Measurements from ENCODE around the gene NPR2.

NPR2 gene

GRCh38 chr9:35806101-35806500, 14.7 kb downstream of the NPR2 start:
- no peak for DNase-seq
- Histone ChIP-seq H3K27me3 (ENCODE audit: insufficient read depth, low read depth, severe bottlenecking) (no peaks in the 10 kb centered on the region), H3K4me3 (ENCODE audit: low read depth, low read length) (no peak overlapping the region), H3K27ac (no peak overlapping the region), H3K36me3 (peaks cover 76% of the 10 kb centered on the region), H3K9me3 (ENCODE audit: severe bottlenecking) (no peaks in the 10 kb centered on the region)
- no peak for TF ChIP-seq CTCF (IDR thresholded peaks at IDR 0.05; ENCODE audit: low read depth, low read length)

GRCh38 chr9:35808433-35808832, 17.0 kb downstream of the NPR2 start:
- no peak overlapping the region for H3K4me3 ChIP-seq (ENCODE audit: low read depth, low read length)
- no peaks in the 10 kb centered on the region for H3K9me3 ChIP-seq (ENCODE audit: severe bottlenecking)
- no peak overlapping the region for H3K27ac ChIP-seq
- no peak for DNase-seq
- no peaks in the 10 kb centered on the region for H3K27me3 ChIP-seq (ENCODE audit: insufficient read depth, low read depth, severe bottlenecking)
- peaks cover 55% of the 10 kb centered on the region for H3K36me3 ChIP-seq
- no peak for TF ChIP-seq CTCF (IDR thresholded peaks at IDR 0.05; ENCODE audit: low read depth, low read length)

GRCh38 chr9:35810122-35810521, 18.7 kb downstream of the NPR2 start:
- no peaks in the 10 kb centered on the region for H3K9me3 ChIP-seq (ENCODE audit: severe bottlenecking)
- peaks cover 51% of the 10 kb centered on the region for H3K36me3 ChIP-seq
- no peak for TF ChIP-seq CTCF (IDR thresholded peaks at IDR 0.05; ENCODE audit: low read depth, low read length)
- DNase-seq = no peak
- H3K4me3 ChIP-seq (ENCODE audit: low read depth, low read length) = no peak overlapping the region
- H3K27me3 ChIP-seq (ENCODE audit: insufficient read depth, low read depth, severe bottlenecking) = no peaks in the 10 kb centered on the region
- H3K27ac ChIP-seq = no peak overlapping the region

GRCh38 chr9:35811381-35812024, 20.1 kb downstream of the NPR2 start:
- TF ChIP-seq CTCF (IDR thresholded peaks at IDR 0.05; ENCODE audit: low read depth, low read length) = no peak
- Histone ChIP-seq H3K27me3 (ENCODE audit: insufficient read depth, low read depth, severe bottlenecking) (no peaks in the 10 kb centered on the region), H3K9me3 (ENCODE audit: severe bottlenecking) (no peaks in the 10 kb centered on the region), H3K27ac (no peak overlapping the region), H3K4me3 (ENCODE audit: low read depth, low read length) (peak overlapping the region; percentile 39), H3K36me3 (peaks cover 37% of the 10 kb centered on the region)
- DNase-seq = no peak

- Histone ChIP-seq H3K36me3 (peaks cover 33% of the 10 kb centered on the region), H3K27ac (no peak within 1 kb of the TSS), H3K9me3 (ENCODE audit: severe bottlenecking) (no peaks in the 10 kb centered on the region), H3K4me3 (ENCODE audit: low read depth, low read length) (peak within 1 kb of the TSS; percentile 39), H3K27me3 (ENCODE audit: insufficient read depth, low read depth, severe bottlenecking) (no peaks in the 10 kb centered on the region)
- no peak for TF ChIP-seq CTCF (IDR thresholded peaks at IDR 0.05; ENCODE audit: low read depth, low read length)
- peak; percentile 95 for DNase-seq
Measured at GRCh38 chr9:35812025-35812602, 20.7 kb downstream of the NPR2 start, which contains the start of gene SPAG8. TSS of gene SPAG8 (minus strand) at chr9:35812262. CDS start at chr9:35812147, 115 bp downstream.

All from WERI-Rb-1 (cell line).